HCT116 (cell line): ENCODE results near the gene CTXN1. TPM values are rescaled to one million over a fixed set of nuclear protein-coding genes. Genes with fewer than 3 reads are reported as not detected.

ENCODE experiments used
- ATAC-seq: fragments of 200-7000 bp; cut with Tn5 transposase; 2 replicates; pipeline ENCODE4 v1.9.1; 2020; ENCODE audit warnings: mild to moderate bottlenecking, moderate library complexity
- BruUV-seq: library from RNA; stranded (reverse); fragments of 400-500 nt; replicated peaks from 2 replicates; lab custom pipeline; 2021; lab: Mats Ljungman, UMichigan
- CTCF ChIA-PET: fragments of 300-600 bp; sonication (Branson Sonifier 250); formaldehyde crosslinking; loops from one replicate; lab custom pipeline; 2021; ENCODE audit warnings: antibody characterized with exemption; lab: Charles Lee
- POLR2A ChIA-PET: fragments of 300-600, 350-600 bp; sonication (Branson Sonifier 250); formaldehyde crosslinking; loops from one replicate; lab custom pipeline; 2021; ENCODE audit warnings: antibody characterized with exemption; lab: Charles Lee
- RAD21 ChIA-PET, 2 experiments: fragments of 300-600 bp; sonication (Branson Sonifier 250); formaldehyde crosslinking; loops; one replicate each; lab custom pipeline; 2023; ENCODE audit warnings: low total read pairs in 2 of 2; ENCODE audit not compliant: uncharacterized antibody in 2 of 2, unreplicated experiment in 2 of 2, low non-redundant PET in 1 of 2; lab: Charles Lee
- DNase-seq: peaks from one replicate; pipeline ENCODE4 v3.0.0-alpha.2; 2010; ENCODE audit warnings: low read depth, low spot score
- H2AFZ ChIP-seq: fragments of 200-600 bp; shearing (Covaris generic), sonication (generic); 2 replicates; pipeline ENCODE4 v1.6.1; 2017; ENCODE audit warnings: low read depth, mixed run types, mixed read lengths, antibody characterized with exemption, low read length; ENCODE audit not compliant: poor library complexity, severe bottlenecking
- H3K27ac ChIP-seq: 2 replicates; pipeline ENCODE4 v1.5.1; 2012; ENCODE audit warnings: low read depth, low read length
- H3K27me3 ChIP-seq: fragments of 200-600 bp; sonication (generic); 2 replicates; pipeline ENCODE4 v1.6.1; 2016; ENCODE audit warnings: mixed run types, low read length, mixed read lengths; ENCODE audit not compliant: insufficient read depth
- H3K36me3 ChIP-seq, 2 experiments: fragments of 200-500 bp in 1 of 2; fragments of 200-600 bp in 1 of 2; sonication (Bioruptor generic) in 1 of 2; sonication (generic) in 1 of 2; 2 replicates each; pipeline versions ENCODE4 v1.5.1 to v1.6.1; 2014 to 2016; ENCODE audit warnings: low read length in 2 of 2, inconsistent platforms in 1 of 2, mixed read lengths in 1 of 2, mixed run types in 1 of 2; ENCODE audit not compliant: insufficient read depth in 2 of 2, control insufficient read depth in 1 of 2
- H3K4me1 ChIP-seq, 2 experiments: fragments of 200-600 bp in 1 of 2; sonication (generic) in 1 of 2; 2 replicates each; pipeline versions ENCODE4 v1.5.1 to v1.6.1; 2012 to 2017; ENCODE audit warnings: low read length in 2 of 2, inconsistent platforms in 1 of 2, mild to moderate bottlenecking in 1 of 2, mixed read lengths in 1 of 2, mixed run types in 1 of 2, moderate library complexity in 1 of 2; ENCODE audit not compliant: insufficient read depth in 2 of 2, control insufficient read depth in 1 of 2
- H3K4me2 ChIP-seq: fragments of 200-600 bp; sonication (generic); 2 replicates; pipeline ENCODE4 v1.6.1; 2017; ENCODE audit warnings: mixed run types, low read length, mixed read lengths
- H3K4me3 ChIP-seq, 2 experiments: fragments of 200-600 bp in 1 of 2; sonication (generic) in 1 of 2; replicated peaks in 1 of 2; 2 replicates each; pipeline ENCODE4 v1.5.1; 2011 to 2016; ENCODE audit warnings: low read length in 2 of 2, control low read depth in 1 of 2, low read depth in 1 of 2, mild to moderate bottlenecking in 1 of 2, mixed read lengths in 1 of 2, mixed run types in 1 of 2
- H3K79me2 ChIP-seq: fragments of 200-600 bp; sonication (generic); 2 replicates; pipeline ENCODE4 v1.6.1; 2017; ENCODE audit warnings: mild to moderate bottlenecking, mixed run types, low read length, moderate library complexity, mixed read lengths; ENCODE audit not compliant: insufficient read depth
- H3K9ac ChIP-seq: fragments of 200-600 bp; sonication (generic); 2 replicates; pipeline ENCODE4 v1.6.1; 2016; ENCODE audit warnings: low read length, mixed read lengths
- H3K9me2 ChIP-seq: fragments of 200-600 bp; sonication (generic), shearing (Covaris generic); 2 replicates; pipeline ENCODE4 v1.6.1; 2017; ENCODE audit warnings: mixed run types, mild to moderate bottlenecking, moderate library complexity; ENCODE audit not compliant: insufficient read depth
- H3K9me3 ChIP-seq, 2 experiments: fragments of 200-500 bp in 1 of 2; fragments of 200-600 bp in 1 of 2; sonication (Bioruptor generic) in 1 of 2; sonication (generic) in 1 of 2; 2 replicates each; pipeline ENCODE4 v1.6.1; 2014 to 2017; ENCODE audit warnings: low read length in 2 of 2, mixed read lengths in 2 of 2, inconsistent platforms in 1 of 2, low read depth in 1 of 2, mild to moderate bottlenecking in 1 of 2, mixed run types in 1 of 2, moderate library complexity in 1 of 2; ENCODE audit not compliant: control insufficient read depth in 1 of 2, insufficient read depth in 1 of 2
- H4K20me1 ChIP-seq: fragments of 200-600 bp; sonication (generic), shearing (Covaris generic); 2 replicates; pipeline ENCODE4 v1.6.1; 2017; ENCODE audit warnings: mixed run types, mild to moderate bottlenecking, moderate library complexity; ENCODE audit not compliant: insufficient read depth
- EGR1 ChIP-seq: IDR thresholded peaks from 2 replicates; pipeline ENCODE4 v1.6.1; 2012; ENCODE audit warnings: low read depth
- ELF1 ChIP-seq: IDR thresholded peaks from 2 replicates; pipeline ENCODE4 v1.6.1; 2012; ENCODE audit warnings: low read depth, borderline replicate concordance
- TCF7L2 ChIP-seq: IDR thresholded peaks from 2 replicates; pipeline ENCODE4 v1.7.0; 2011; ENCODE audit warnings: borderline replicate concordance, inconsistent platforms; ENCODE audit not compliant: insufficient read depth, insufficient read length; ENCODE audit errors: extremely low read depth
- ZBTB33 ChIP-seq: IDR thresholded peaks from 2 replicates; pipeline ENCODE4 v1.6.1; 2011; ENCODE audit warnings: mild to moderate bottlenecking, low read length, moderate library complexity; ENCODE audit not compliant: insufficient replicate concordance; ENCODE audit errors: extremely low read depth
- intact Hi-C: fragments of 100-400 bp; cut with micrococcal nuclease; formaldehyde crosslinking; loops from 2 replicates; pipeline ENCODE4 v1.10.0; 2022
- total RNA-seq: library from RNA; stranded (reverse); gene quantifications from one replicate; pipeline ENCODE4 v1.2.1, GENCODE V29; 2021; ENCODE audit not compliant: unreplicated experiment

The CTXN1 gene
- total RNA-seq, 1 experiment from 2014 or later = 56.0 TPM

GRCh38 chr19:7879111-7879807 lies 46.7 kb downstream of the CTXN1 start:
- TF ChIP-seq TCF7L2 = no peak
- no peak for TF ChIP-seq ELF1
- TF ChIP-seq EGR1 = no peak
- no peak for TF ChIP-seq ZBTB33
- TF ChIP-seq, all 23 proteins: peak for 0
- H3K9me2 ChIP-seq = no peaks in the 10 kb centered on the region
- ChIA-PET RAD21 (no interaction called here), CTCF (interaction anchor here (1.2 kb wide), 1 partner anchor 10 kb away, joined by 7 read pairs; no protein-coding TSS in a partner anchor), POLR2A (no interaction called here)
- no peaks in the 10 kb centered on the region for H4K20me1 ChIP-seq
- no peaks in the 10 kb centered on the region for H3K27me3 ChIP-seq
- intact Hi-C loops = no loop called here
- ATAC-seq (no peak), DNase-seq (no peak)
- H3K9ac ChIP-seq = no peak overlapping the region
- H3K36me3 ChIP-seq = no peaks in the 10 kb centered on the region
- no TSS peak for BruUV-seq
- no peaks in the 10 kb centered on the region for H3K79me2 ChIP-seq
- H3K4me3 ChIP-seq = no peak overlapping the region
- no peak overlapping the region; the same call in 1 of the 2 replicates for H3K27ac ChIP-seq
- no peaks in the 10 kb centered on the region for H3K9me3 ChIP-seq
- H3K4me1 ChIP-seq = peaks cover 4 to 15% of the 10 kb centered on the region in 2 experiments; a peak in 3 of 4 replicates
- H2AFZ ChIP-seq = no peak overlapping the region
- H3K4me2 ChIP-seq = no peak overlapping the region
